ENCODE results near the gene BHLHE23.

- TF ChIP-seq CTCF (IDR thresholded peaks at IDR 0.05; ENCODE audit: borderline replicate concordance, extremely low read depth, low read length, poor library complexity, severe bottlenecking) = no peak
- no peak for TF ChIP-seq EZH2 (IDR thresholded peaks at IDR 0.05; ENCODE audit: borderline replicate concordance, low read depth, low read length, severe bottlenecking)
These were observed 43.7 kb downstream of the BHLHE23 start for GRCh38 chr20:62962891-62963613.
